Occipital lobe (tissue), 2 donors: Measurements from ENCODE around the gene DGKG. TPM values are rescaled to one million over a fixed set of nuclear protein-coding genes. Genes with fewer than 3 reads are reported as not detected.
A peak's percentile ranks its signal among the peaks of the same experiment; 100 is the strongest.

ENCODE experiments used
- DNase-seq: peaks from one replicate; lab custom pipeline; 2025; lab: John Stamatoyannopoulos, UW
- total RNA-seq: library from RNA; depleted of rRNA; stranded (reverse); fragments of >200 nt; gene quantifications from one replicate; pipeline ENCODE4 v1.2.3, GENCODE V29; 2014

Gene DGKG
- total RNA-seq, 1 donor from 2014 or later = 3.0 TPM

DNA sequence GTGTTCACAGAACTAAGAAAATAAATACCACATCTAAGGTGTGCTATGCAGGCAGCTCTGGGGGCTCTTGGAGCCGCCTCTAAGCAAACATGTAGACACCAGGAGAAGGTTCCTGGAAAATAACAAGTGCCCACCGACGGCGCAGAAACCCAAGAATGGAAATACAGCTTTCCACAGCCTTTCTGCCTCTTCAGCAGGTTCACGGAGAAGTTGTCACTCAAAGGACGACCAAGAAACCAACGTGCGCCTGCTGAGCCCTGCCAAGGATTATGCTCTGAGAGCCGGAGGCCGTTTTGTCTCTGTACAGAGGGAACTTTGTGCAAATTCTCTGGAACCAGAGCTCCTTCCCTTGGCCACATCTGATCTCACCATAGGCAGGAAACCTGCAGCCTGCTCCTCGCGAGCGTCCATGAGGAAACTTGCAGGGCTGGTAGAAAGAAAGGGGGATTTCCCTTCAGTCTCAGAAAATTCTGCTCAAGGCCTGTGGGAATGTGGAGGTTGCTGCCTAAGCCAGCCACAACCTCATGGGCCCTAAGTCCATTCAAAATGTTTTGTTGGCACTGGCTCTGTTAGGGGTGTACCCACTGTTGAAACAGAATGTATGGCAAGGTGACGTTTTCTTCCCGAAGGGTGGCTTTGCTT is 212.6 kb downstream of the DGKG start:
- no peak for DNase-seq

DNA sequence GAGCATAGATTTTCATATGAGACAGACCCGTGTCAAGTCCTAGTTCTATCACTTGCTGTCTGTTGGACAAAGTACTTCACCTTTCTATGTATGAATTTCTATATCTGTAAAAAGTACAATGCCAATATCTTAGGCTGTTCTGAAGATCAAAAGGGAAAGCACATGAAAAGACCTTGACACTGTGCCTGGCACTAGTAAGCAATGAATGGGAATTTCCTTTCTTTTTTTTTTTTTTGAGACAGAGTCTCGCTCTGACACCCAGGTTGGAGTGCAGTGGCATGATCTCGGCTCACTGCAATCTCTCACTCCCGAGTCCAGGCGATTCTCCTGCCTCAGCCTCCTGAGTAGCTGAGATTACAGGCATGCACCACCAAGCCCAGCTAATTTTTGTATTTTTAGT is 217.8 kb downstream of the DGKG start:
- no peak for DNase-seq

DNA sequence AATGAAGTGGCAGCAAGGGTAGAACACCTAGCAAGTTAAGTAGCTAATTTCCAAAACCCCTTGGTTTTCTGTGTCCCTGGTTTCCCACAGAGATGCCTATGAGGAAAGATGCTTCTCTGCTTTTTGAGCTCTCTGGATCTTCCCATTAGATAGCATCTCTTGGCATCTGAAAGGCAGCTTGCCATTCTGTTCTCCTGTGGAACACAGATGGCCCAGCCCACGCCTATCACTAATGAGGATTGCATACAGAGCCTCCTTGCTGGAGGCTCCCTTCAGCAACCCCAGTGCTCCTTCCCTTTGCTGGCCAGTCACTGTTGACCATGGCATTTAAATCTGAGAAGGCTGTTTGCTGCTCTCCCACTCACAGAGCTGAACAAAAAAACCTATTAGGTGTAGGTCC is 218.8 kb downstream of the DGKG start:
- peak; percentile 49 for DNase-seq

DNA sequence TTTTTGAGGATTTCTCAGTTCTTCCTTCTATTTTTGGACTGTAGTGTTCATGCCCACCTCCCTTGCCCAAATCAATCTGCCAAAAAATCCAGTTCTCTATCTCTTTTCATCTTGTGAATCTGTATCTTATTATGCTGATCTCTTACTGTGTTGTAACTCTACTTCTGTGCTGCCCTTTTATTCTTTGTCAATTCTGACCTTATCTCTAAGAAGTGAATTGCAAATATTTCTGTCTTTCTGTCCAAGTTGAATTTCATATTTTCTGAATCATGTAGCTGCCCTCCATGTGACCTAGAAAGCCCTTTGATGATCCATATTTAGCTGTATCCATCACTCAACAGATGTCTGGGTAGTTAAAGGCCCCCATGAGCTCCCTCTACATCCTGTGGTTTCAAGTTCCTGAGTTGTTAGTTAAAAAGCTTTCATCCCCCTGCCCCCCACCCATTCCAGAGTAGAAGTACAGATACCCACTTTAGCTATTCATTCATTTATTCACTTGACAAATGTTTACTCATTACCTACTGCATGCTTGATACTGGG is 219.6 kb downstream of the DGKG start:
- no peak for DNase-seq

DNA sequence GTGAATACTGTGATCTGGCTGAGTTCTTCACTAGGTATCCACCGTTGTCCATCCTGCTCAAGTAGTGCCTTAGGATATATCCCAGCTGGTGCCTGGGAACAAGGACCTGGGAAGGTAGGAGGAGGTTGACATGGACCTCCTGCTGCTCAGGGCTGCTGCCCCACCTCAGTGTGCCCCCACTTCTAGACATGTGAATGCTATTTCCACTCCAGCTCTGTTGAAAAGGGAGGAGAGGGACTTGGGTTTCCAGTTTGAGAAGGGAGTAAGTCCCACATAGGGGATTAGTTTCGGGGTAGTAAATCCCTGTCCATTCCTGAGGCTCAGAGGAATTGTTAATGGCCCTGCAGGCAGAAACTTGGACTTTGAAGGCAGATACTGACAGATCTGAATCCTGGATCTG is 220.2 kb downstream of the DGKG start:
- no peak for DNase-seq

DNA sequence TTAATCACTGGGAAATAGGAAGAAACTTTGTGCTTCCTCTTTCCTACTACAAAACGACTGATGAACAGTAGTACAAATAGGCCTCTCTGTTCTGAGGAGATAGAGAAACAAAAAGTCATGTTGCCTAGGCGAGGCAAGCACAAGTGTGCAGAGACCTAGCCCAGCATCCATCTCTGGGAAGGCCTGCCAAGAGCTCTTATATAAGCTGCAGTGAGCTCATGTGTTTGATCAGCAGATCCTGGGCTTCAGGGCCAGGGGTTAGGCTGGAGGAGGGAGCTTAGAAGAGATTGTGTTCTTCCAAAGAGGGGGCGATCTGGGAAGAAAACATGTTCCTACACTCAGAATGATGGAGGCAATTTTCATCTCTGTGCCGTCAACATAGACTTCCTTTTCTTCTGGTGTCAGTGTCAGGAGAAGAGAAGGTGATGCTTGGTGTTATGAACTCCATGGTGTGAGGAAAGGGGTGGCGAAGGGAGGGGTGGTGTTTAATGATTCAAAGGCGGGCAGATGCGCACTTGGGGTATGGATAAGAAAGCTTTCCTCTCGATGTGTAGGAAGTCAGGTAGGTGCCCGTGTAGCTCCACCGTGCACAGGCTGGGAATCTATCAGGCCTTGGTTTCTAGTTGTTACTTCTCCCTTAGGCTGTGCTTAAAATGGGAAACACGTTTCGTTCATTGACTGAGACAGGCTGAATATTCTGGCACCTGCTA is 223.6 kb downstream of the DGKG start:
- peak; percentile 42 for DNase-seq

DNA sequence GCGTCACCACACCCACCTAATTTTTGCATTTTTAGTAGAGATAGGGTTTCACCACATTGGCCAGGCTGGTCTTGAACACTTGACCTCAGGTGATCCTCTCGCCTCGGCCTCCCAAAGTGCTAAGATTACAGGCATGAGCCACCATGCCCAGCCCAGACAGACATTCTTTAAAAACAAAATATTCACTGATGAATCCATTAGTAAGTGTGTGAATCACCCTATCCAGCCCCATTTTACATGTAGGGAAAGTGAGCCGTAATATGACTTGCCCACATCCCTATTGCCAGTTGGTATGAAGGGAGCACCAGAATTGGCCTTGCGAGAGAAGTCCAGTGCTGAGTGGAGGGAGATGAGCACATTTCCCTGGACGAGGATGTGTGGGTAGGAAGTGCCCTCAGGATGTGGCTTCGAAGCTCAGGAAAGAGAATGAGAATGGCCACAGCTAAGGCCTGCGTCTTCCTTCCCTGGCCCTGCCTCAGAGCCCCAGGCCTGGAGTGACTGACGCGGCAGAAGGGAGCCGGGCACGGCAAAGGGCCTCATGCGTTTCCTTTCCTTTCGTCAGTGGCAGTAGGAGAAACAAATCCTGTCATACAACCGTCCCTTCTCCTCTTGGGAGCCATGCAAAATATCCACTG is 224.9 kb downstream of the DGKG start:
- DNase-seq = no peak

DNA sequence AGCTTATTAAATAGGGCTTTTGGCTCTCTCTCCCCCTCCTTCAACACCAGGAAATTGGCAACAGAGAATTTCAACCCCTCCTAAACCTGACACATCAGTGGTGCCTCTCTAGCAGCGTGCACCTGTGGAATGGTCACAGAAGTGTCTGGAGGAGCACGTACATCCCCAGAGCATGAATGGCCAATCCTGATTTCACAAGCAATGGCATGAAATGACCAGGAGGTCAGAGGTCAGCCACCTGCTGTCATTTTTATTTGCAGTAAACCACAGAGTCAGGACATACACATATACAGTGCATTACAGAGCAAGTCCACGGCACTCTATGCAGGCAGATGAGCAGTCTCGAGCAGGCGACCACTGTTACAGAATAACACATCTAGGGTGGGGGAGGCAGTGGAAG is 228.1 kb downstream of the DGKG start:
- no peak for DNase-seq

DNA sequence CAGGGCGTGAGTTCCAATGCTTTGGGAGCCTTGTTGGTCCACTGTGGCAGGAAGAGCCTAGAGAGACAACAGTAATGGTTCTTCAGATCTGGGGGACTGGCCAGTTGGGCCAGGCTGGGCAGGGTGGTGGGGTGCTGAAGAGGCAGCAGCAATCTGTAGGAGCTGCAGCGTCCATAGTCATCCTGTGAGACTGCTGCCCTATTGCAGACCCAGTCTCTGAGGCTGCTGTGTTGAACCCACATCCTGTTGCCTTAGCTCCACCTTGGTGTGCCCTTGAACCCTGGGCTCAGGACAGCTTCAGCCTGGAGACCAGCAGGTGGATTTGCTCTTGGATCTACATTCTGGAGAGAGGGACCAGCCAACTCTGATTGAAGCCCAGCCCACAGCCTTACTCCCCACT is 229.5 kb downstream of the DGKG start:
- no peak for DNase-seq

DNA sequence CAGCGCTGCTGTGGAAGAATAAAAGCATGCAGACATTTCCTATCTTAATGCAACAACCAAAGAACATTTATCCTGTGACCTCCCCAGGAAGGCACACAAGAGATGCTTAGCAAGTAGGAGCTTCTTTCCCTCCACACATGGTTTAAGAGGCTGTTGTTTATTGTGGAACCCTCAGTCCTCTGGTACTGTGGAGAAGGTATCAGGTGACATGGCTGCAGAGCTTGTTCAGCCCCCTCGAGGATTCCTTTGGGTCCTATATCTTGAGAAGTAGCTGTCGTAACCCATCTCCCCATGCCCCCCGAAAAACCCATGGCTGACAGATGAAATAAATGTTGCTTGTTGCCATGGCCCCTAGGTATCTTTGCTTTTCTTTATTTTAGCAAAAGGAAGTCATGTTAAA is 232.8 kb downstream of the DGKG start:
- DNase-seq = no peak

DNA sequence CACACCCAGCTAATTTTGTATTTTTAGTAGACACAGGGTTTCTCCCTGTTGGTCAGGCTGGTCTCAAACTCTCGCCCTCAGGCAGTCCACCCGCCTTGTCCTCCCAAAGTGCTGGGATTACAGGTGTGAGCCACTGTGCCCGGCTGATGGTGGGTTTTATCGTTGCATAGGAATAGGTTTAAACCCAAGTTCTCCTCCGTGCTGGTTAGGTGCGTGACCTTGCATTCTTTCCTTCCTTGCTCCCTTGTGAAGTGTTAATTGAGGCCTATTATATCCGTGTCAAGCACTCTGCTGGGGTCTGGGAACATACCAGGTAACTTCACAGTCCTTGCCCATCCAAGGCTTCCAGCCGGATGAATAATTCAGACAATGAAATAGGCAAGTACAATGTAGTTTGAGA is 233.9 kb downstream of the DGKG start:
- no peak for DNase-seq

DNA sequence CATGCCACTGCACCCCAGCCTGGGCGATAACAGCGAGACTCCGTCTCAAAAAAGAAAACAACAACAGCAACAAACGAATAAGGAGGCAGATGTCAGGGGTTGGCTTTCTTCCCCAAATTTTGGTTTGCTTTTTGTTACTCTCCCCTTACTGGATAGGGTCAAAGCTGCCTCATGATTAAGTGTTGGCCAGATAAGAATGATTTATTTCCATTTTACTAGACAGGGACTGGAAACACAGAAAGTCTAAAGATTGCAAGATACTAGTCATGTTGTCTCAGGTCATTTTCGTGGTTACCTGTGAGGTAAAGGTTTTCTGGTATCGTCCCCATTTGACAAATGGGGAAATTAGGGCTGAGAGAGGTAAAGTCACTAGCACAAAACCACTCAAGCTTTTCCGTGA is 234.6 kb downstream of the DGKG start:
- no peak for DNase-seq

DNA sequence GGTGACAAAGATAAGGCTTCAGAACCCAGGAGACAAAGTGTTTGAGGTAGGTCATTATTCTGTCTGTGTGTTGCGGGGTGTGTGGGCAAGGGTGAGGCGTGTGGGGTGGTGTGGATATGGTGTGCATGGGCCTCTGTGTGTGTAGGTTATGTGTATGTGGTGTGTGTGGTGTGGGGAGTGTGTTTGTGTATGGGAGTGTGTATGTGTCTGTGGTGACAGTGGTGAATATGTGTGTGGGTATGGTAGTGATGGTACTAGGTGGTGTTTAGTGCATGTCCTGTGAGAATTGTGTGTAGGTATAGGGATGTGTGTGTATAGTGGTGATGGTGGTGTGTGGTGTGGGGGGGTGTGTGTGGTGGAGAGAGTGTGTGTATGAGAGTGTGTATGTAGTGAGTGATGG is 236.9 kb downstream of the DGKG start:
- DNase-seq = no peak

DNA sequence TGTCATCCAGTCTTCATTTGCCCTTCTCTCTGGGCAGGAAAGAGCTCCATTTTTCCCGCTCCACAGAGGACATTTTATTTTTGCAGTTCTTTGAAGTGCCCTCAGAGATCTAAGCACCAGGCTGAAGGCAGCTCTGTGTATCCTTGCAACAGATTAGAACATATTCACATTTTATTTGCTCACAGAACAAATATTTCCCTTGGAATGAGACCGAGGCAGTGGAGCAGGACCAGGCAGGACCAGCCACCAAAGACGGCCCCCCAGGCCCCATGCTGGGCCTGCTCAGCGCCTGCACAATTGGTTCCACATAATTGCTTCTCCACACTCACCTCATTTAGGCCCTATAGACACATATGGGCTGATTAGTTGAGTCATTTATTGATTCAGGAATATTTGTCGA is 237.4 kb downstream of the DGKG start:
- DNase-seq = no peak

DNA sequence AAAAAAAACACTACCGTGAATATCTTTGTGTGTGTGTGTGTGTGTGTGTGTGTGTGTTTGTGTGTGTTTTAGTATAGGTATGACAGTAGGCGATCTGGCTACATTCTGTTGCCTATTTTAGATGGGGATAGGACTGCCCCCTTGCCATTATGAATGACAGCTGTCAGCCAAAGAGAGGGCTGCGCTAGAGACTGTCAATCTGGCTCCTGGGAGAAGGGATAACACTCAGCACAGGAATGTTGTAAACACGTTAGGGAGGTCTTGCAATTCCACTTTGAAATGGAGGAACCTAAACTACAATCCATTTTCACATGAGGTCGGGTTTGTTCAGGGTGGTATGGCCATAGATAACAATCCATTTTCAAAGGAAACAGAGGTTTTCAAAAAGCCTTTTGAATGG is 239.0 kb downstream of the DGKG start:
- no peak for DNase-seq

DNA sequence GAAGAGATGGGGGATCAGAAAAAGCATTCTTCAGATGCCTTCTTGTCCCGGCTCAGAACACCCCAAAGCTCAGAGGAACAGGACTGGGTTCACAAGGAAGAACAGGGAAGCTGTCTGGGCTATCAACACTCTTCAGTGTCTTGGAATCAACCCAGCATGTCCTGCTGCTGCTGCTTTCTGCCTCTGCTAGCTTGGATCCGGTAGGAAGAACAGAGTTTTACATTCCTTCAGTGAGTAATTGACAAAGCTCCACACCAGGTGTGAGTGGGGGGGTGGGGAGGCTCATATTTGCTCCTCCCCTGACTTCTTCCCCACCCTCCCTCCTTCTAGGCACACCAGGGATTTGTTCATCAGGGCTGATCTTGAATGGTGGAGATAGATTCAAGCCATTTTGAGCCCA is 240.1 kb downstream of the DGKG start:
- DNase-seq = no peak

DNA sequence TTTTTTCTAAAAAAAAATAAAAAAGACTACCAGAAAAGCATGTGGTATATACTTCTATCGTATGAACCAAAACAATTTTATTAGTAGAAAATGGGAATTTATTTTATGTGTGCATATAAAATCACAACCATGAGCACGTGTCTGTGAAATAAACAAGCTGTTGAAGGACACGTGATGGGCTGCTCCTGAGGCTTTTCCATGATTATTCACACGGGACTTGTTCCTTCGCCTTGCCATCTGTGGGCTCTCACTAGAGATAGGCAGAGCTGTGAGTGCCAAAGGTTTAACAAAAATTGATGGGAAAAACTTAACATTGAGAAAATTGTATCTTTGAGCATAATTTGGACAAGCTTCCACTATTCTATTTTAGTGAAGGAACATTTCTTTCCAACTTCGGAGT is 240.8 kb downstream of the DGKG start:
- DNase-seq = no peak

DNA sequence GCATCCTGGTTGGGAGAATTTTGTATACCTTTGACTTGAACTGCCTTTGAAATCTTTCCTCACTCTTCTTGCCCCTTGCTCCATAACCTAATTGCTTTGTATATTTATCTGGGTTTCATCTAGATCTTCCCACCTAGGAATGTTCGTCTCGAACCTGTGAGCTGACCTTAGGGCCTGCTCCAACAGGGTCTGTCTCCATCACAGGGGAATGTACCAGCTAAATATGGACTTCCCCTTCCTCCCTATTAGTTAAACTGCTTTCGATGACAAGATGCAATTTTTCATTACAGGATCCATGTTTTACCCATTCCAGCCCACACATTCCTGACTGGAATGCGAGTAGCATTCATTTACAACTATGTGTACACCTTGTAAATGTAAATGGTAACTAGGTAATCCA is 242.5 kb downstream of the DGKG start:
- DNase-seq = no peak

DNA sequence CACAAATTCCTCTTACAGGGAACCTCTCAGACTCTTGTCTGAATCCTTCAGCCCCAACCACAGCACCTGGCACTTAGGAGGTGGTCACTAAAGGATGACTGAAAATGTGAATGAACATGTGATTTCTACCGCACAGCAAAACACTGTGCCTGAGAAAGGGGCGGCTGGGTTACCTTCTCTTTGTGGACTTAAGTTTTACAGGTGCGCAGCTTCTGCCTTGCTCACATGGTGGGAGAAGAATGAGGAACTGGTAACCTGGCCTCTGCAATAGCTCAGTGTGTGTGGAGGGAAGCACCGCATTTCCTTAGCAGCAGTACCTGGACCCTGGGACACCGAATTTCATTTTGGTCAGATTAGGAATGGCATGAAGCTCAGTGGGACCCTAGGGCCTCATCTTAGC is 243.3 kb downstream of the DGKG start:
- no peak for DNase-seq

DNA sequence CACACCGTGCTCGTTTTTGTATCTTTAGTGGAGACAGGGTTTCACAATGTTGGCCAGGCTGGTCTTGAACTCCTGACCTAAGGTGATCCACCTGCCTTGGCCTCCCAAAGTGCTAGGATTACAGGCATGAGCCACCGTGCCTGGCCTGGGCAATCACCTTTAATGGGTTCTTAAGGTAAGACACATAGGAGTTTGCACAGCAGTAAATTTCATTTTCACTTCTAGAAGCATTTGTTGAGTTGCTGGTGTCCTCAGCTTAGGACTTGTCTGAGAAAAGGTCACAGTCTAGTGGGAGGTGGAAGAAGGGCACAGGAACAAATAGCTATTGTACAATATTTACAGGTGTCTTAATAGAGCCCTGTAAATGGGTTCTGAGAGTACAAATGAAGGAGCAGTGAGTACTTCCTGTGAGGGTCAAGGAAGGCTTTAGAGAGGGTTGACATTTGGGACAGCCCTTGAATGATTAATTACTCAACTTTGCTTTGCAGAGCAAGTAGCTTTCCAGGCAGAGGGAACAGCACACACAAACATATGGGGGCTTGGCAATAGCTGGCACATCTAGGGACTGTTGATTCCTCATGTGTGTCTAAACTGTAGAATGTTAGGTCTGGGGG is 244.4 kb downstream of the DGKG start:
- DNase-seq = no peak

DNA sequence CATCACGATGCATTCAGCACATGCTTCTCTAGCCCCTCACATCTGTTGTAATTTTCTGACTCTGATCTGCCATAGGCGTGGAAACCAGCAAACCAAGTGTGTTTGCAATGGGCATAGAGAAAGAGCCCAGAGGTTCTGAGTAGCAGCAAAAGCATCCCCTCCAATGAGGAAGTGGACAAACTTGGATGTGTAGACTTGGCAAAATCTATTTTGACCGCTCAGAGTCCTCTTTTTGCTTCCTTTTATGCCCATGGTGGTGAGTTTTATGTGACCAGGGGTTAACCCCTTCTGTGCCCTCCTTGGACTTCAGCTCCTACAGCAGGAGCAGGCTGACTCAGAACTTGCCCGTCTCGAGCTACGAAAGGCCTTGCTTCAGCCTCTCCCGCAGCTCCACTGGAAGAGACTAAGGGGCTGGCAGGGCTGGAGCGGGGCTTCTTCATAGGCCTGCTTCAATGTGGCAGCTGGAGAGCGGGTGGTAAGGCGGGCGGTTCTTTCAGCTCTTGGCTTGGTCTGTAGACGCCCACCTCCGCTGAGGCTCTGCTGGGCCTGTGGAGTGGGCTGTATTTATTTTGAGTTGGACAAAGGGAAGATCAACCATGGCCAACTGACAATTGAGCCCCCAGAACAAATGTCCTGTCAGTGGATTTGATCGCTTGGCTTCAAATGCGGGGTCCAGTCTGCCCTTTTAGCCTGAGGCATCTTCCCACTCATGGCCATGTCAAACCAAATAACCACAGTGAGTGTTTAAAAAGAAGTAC is 246.6 kb downstream of the DGKG start:
- DNase-seq = no peak
